ENCODE results near the gene MED12L.
A peak's percentile ranks its signal among the peaks of the same experiment; 100 is the strongest.
"Not testable (repeated sequence)": the region's sequence is repeated elsewhere in the genome, so short reads cannot be mapped to it uniquely, and the experiment has no call there.

The MED12L gene

GRCh38 chr3:151209654-151210053 is 124.2 kb downstream of the MED12L start:
- peak; percentile 50 for ATAC-seq
- DNase-seq, result no peak

GRCh38 chr3:151210676-151211381 is 125.4 kb downstream of the MED12L start:
- DNase-seq, result no peak

GRCh38 chr3:151213151-151213550 is 127.7 kb downstream of the MED12L start:
- DNase-seq (no peak), ATAC-seq (no peak)

More at GRCh38 chr3:151210676-151211381, 125.4 kb downstream of the MED12L start:
- no peak for ATAC-seq

- ATAC-seq (no peak), DNase-seq (no peak)
Observed at GRCh38 chr3:151213881-151214280, 128.4 kb downstream of the MED12L start.

GRCh38 chr3:151214459-151214858 is 129.0 kb downstream of the MED12L start:
- ATAC-seq, result no peak
- no peak for DNase-seq

GRCh38 chr3:151216641-151217607 is 131.5 kb downstream of the MED12L start:
- DNase-seq (no peak), ATAC-seq (peak; percentile 56)

- ATAC-seq (no peak), DNase-seq (no peak)
Observed at GRCh38 chr3:151218136-151218535, 132.7 kb downstream of the MED12L start.

- ATAC-seq (peak; percentile 81), DNase-seq (no peak)
Observed at GRCh38 chr3:151219056-151219455, 133.6 kb downstream of the MED12L start.

- ATAC-seq, result no peak
Observed at GRCh38 chr3:151224268-151224866, 138.9 kb downstream of the MED12L start.

GRCh38 chr3:151225040-151225975 is 139.8 kb downstream of the MED12L start:
- ATAC-seq, result peak; percentile 20
- no peak for DNase-seq

More at GRCh38 chr3:151224268-151224866, 138.9 kb downstream of the MED12L start:
- no peak for DNase-seq

- no peak for DNase-seq
- ATAC-seq, result peak; percentile 70
Observed at GRCh38 chr3:151226088-151226563, 140.7 kb downstream of the MED12L start.

GRCh38 chr3:151226825-151227224 is 141.4 kb downstream of the MED12L start:
- ATAC-seq, result no peak
- DNase-seq, result no peak

GRCh38 chr3:151227266-151227806 is 141.9 kb downstream of the MED12L start:
- ATAC-seq (peak; percentile 10), DNase-seq (no peak)

- peak; percentile 81 for DNase-seq
- peak; percentile 60 for ATAC-seq
Observed at GRCh38 chr3:151227807-151228665, 142.6 kb downstream of the MED12L start.

- no peak for DNase-seq
- no peak for ATAC-seq
Observed at GRCh38 chr3:151228666-151229040, 143.2 kb downstream of the MED12L start.

GRCh38 chr3:151230646-151231045 is 145.2 kb downstream of the MED12L start:
- ATAC-seq (no peak), DNase-seq (no peak)

GRCh38 chr3:151232403-151232802 is 146.9 kb downstream of the MED12L start:
- not testable (repeated sequence) for DNase-seq, ATAC-seq

GRCh38 chr3:151232991-151233390 is 147.5 kb downstream of the MED12L start:
- DNase-seq (no peak), ATAC-seq (no peak)

- no peak for ATAC-seq
- no peak for DNase-seq
Observed at GRCh38 chr3:151234825-151235224, 149.4 kb downstream of the MED12L start.

- ATAC-seq, result no peak
- DNase-seq, result no peak
Observed at GRCh38 chr3:151236316-151236715, 150.9 kb downstream of the MED12L start.
